Vagina (tissue), 2 donors: Measurements from ENCODE around the gene BTBD17.

Experiments used
- CTCF ChIP-seq, 3 experiments: fragments of 450-650 bp in 2 of 3; fragments of 200-600 bp in 1 of 3; sonication (generic) in 1 of 3; IDR thresholded peaks; one replicate each; pipeline ENCODE4 v1.5.1; 2017 to 2019; ENCODE audit warnings: antibody characterized with exemption in 3 of 3, mild to moderate bottlenecking in 2 of 3, moderate library complexity in 2 of 3
- POLR2A ChIP-seq, 2 donors: fragments of 450-650 bp; IDR thresholded peaks; one replicate each; pipeline ENCODE4 v1.6.1; 2017; ENCODE audit warnings: antibody characterized with exemption in 2 of 2, mild to moderate bottlenecking in 2 of 2, moderate library complexity in 2 of 2
- POLR2AphosphoS5 ChIP-seq, 2 donors: sonication (generic); formaldehyde crosslinking; IDR thresholded peaks; one replicate each; pipeline ENCODE4 v1.9.0; 2017; ENCODE audit warnings: antibody characterized with exemption in 2 of 2, mild to moderate bottlenecking in 2 of 2, low read depth in 1 of 2; ENCODE audit not compliant: insufficient read depth in 1 of 2

GRCh38 chr17:74392848-74393247 is 31.2 kb upstream of the BTBD17 start:
- no peak for TF ChIP-seq CTCF (IDR thresholded peaks at IDR 0.05)
- no peak for TF ChIP-seq POLR2A (IDR thresholded peaks at IDR 0.05)
- no peak for TF ChIP-seq POLR2AphosphoS5 (IDR thresholded peaks at IDR 0.05; ENCODE audit: insufficient read depth in 1 of 2, low read depth in 1 of 2)
